K562 (cell line): ENCODE measurements around the gene MIEN1. TPM values are rescaled to one million over a fixed set of nuclear protein-coding genes. Genes with fewer than 3 reads are reported as not detected.

Source experiments
- ATF4 ChIP-seq: fragments of 450-650 bp; formaldehyde crosslinking; IDR thresholded peaks from 2 replicates; pipeline ENCODE4 v1.4.0; 2022; ENCODE audit warnings: mild to moderate bottlenecking, moderate library complexity
- JUND ChIP-seq, 2 experiments: IDR thresholded peaks; 2 replicates in 1 of 2; 3 replicates in 1 of 2; pipeline ENCODE4 v1.6.1; 2011; ENCODE audit warnings: borderline replicate concordance in 2 of 2, low read depth in 2 of 2, low read length in 2 of 2, improper control_type of control experiment in 1 of 2, missing biosample characterization in 1 of 2, missing genetic modification characterization in 1 of 2, missing genetic modification reagents in 1 of 2
- KLF13 ChIP-seq: fragments of 450-650 bp; IDR thresholded peaks from 2 replicates; pipeline ENCODE4 v1.6.1; 2016; ENCODE audit warnings: missing genetic modification characterization, low read depth, mild to moderate bottlenecking, missing compliant biosample characterization, moderate library complexity, borderline replicate concordance
- NONO ChIP-seq, 2 experiments: fragments of 200-400 bp in 1 of 2; fragments of 450-650 bp in 1 of 2; formaldehyde crosslinking in 1 of 2; IDR thresholded peaks; 2 replicates each; pipeline ENCODE4 v1.6.1; 2017; ENCODE audit warnings: low read depth in 2 of 2, mild to moderate bottlenecking in 2 of 2, moderate library complexity in 2 of 2, low read length in 1 of 2
- NR2C2 ChIP-seq, 2 experiments: fragments of 200-800 bp in 1 of 2; sonication (Bioruptor generic) in 1 of 2; sonication (generic) in 1 of 2; formaldehyde crosslinking in 1 of 2; IDR thresholded peaks; 2 replicates each; pipeline versions ENCODE4 v1.6.1 to v1.8.0; 2016 to 2022; ENCODE audit warnings: mild to moderate bottlenecking in 1 of 2, missing compliant biosample characterization in 1 of 2, missing genetic modification characterization in 1 of 2, missing genetic modification reagents in 1 of 2
- POLR2A ChIP-seq: fragments of 450-650 bp; conservative IDR thresholded peaks from 2 replicates; pipeline ENCODE4 v1.6.1; 2016
- RAD21 ChIP-seq, 2 experiments: fragments of 250-450 bp in 1 of 2; fragments of 450-650 bp in 1 of 2; sonication (Bioruptor Pico) in 1 of 2; formaldehyde crosslinking in 1 of 2; IDR thresholded peaks in 1 of 2; conservative IDR thresholded peaks in 1 of 2; 2 replicates each; pipeline versions ENCODE4 v1.4.0 to v1.8.0; 2020 to 2022; ENCODE audit warnings: mild to moderate bottlenecking in 2 of 2, moderate library complexity in 1 of 2
- SIN3B ChIP-seq: fragments of 450-650 bp; IDR thresholded peaks from 2 replicates; pipeline ENCODE4 v1.6.1; 2017; ENCODE audit warnings: low read depth, mild to moderate bottlenecking, moderate library complexity
- TGIF2 ChIP-seq: sonication (generic); formaldehyde crosslinking; IDR thresholded peaks from 2 replicates; pipeline ENCODE4 v1.8.1; 2022; ENCODE audit warnings: mild to moderate bottlenecking, missing genetic modification reagents, moderate library complexity
- UBTF ChIP-seq, 2 experiments: IDR thresholded peaks; 2 replicates each; pipeline ENCODE4 v1.6.1; 2012; ENCODE audit warnings: improper control_type of control experiment in 2 of 2, low read depth in 2 of 2, low read length in 2 of 2, borderline replicate concordance in 1 of 2
- ZNF318 ChIP-seq, 2 experiments: fragments of 450-650 bp; IDR thresholded peaks; 2 replicates each; pipeline ENCODE4 v1.6.1; 2016; ENCODE audit warnings: mild to moderate bottlenecking in 2 of 2, borderline replicate concordance in 1 of 2, low read depth in 1 of 2, moderate library complexity in 1 of 2
- ZNF583 ChIP-seq: fragments of 250-450 bp; sonication (Bioruptor Pico); IDR thresholded peaks from 2 replicates; pipeline ENCODE4 v1.4.0; 2020
- polyA plus RNA-seq, 8 experiments: library from polyadenylated mRNA; depleted of rRNA in 4 of 8; stranded (reverse) in 5 of 8; unstranded in 3 of 8; fragments of >200 nt; fragmentation: Nextera tagmentation in 2 of 8; fragmentation: Illumina TruSeq in 1 of 8; extraction: Ambion mirVana in 2 of 8; extraction: Trizol in 1 of 8; gene quantifications; 2 replicates each; pipeline versions ENCODE4 v1.2.1 to v1.2.3, GENCODE V29; 2011 to 2014; ENCODE audit warnings: inconsistent platforms in 1 of 8, missing spikeins in 1 of 8
- total RNA-seq, 7 experiments: library from RNA; depleted of rRNA in 6 of 7; stranded (reverse); fragments of >200 nt in 6 of 7; fragmentation: Illumina TruSeq in 2 of 7; extraction: Trizol in 2 of 7; gene quantifications; 2 replicates each; pipeline versions ENCODE4 v1.2.1 to v1.2.3, GENCODE V29; 2011 to 2021; ENCODE audit warnings: low replicate concordance in 1 of 7

The MIEN1 gene
- total and polyA plus RNA-seq, 9 of the 15 experiments (the other 6 are each of a cell fraction or from before 2014, with no cell fraction given) = 61.3 to 142 (median 78.9) TPM

GRCh38 chr17:39730095-39730921 lies at the start of gene MIEN1 (continued):
- TF ChIP-seq UBTF (IDR thresholded peaks at IDR 0.05; ENCODE audit: borderline replicate concordance in 1 of 2, low read depth in 2 of 2, low read length in 2 of 2) (peak; percentile 22 to 60; a peak in 1 of 4 replicates), POLR2A (peak; percentile 85), ZNF318 (IDR thresholded peaks at IDR 0.05; ENCODE audit: borderline replicate concordance in 1 of 2, low read depth in 1 of 2) (no peak), RAD21 (CRISPR knock-in tag; conservative IDR thresholded peaks at IDR 0.05 in 1 of 2, IDR thresholded peaks at IDR 0.05 in 1 of 2) (peak; percentile 63 to 72), NR2C2 (CRISPR knock-in tag; IDR thresholded peaks at IDR 0.05) (no peak), NR2C2 (tag; IDR thresholded peaks at IDR 0.05) (peak; percentile 87), KLF13 (tag) (peak; percentile 21; the same call in 1 of the 2 replicates), ATF4 (CRISPR knock-in tag) (no peak), TGIF2 (CRISPR knock-in tag) (no peak), JUND (IDR thresholded peaks at IDR 0.05; ENCODE audit: borderline replicate concordance, low read depth, low read length) (peak; percentile 55), JUND (tag; IDR thresholded peaks at IDR 0.05; ENCODE audit: borderline replicate concordance, low read depth, low read length) (no peak), ZNF583 (CRISPR knock-in tag) (no peak), NONO (IDR thresholded peaks at IDR 0.05; ENCODE audit: low read depth in 2 of 2, low read length in 1 of 2) (peak in 1 of 2 experiments; percentile 63; a peak in 2 of 4 replicates), SIN3B (peak; percentile 64; the same call in 1 of the 2 replicates)
